NCI-H526 (cell line): ENCODE data around the gene PTPRF.
"Not testable (repeated sequence)": the region's sequence is repeated elsewhere in the genome, so short reads cannot be mapped to it uniquely, and the experiment has no call there.

Experiments used
- DNase-seq, 2 experiments: peaks; one replicate each; lab custom pipeline; 2025; lab: John Stamatoyannopoulos, UW

Gene PTPRF

DNA sequence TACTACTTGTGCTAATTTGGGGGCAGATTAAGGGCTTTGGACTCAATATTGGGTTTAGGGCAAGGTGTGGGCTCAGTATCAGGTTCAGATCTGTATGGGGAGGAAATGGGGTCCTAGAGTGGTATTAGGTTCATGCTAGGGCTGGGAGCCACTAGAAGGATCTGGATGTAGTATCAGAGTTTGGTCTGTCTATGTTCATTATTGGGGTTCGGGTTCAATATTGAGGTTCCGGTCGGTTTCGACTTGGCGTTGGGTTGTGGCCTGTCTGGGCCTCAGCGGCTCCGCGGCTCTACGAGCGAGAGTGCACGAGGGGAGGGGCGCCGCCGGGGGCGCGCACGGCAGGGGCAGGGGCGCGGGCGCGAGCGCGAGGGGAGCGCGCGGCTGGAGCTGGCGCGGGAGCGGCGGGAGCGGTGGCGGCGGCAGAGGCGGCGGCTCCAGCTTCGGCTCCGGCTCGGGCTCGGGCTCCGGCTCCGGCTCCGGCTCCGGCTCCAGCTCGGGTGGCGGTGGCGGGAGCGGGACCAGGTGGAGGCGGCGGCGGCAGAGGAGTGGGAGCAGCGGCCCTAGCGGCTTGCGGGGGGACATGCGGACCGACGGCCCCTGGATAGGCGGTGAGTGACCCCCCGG lies at the start of gene PTPRF:
PTPRF (plus strand) TSS at position 401 of the 624 bp plus-strand sequence. CDS start 14,193 bp downstream, outside the sequence.
- peak; percentile 41 to 94 for DNase-seq

GRCh38 chr1:43481491-43481890 lies 49.2 kb upstream of the PTPRF start:
- no peak for DNase-seq

GRCh38 chr1:43482215-43482614 lies 48.5 kb upstream of the PTPRF start:
- DNase-seq = no peak

DNA sequence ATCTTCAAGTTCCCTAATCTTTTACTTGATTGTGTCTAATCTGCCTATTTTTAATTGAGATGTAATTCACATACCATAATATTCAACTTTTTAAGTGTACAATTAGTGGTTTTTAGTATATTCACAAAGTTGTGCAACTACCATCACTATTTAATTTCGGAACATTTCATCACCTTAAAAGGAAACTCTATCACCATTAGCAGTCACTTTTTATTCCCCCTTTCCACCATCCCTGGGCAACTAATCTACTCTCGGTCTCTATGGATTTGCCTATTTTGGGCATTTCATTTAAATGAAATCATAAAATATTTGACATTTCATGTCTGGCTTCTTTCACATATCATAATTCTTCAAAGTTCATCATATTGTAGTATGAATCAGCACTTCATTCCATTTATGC lies 46.3 kb upstream of the PTPRF start:
- DNase-seq = no peak

DNA sequence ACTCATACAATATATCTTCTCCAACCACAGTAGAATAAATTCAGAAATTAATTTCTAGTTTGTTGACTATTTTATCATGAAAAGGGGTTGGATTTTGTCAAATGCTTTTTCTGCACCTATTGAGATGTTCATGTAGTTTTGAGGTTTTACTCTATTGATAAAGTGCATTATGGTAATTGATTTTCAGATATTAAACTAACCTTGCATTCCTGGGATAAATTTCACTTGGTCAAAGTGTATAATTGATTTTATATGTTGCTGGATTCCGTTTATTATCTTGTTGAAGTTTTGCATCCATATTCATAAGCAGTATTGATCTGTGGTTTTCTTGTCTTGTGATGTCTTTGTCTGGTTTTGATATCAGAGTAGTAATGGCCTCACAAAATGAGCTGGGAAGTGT lies 42.5 kb upstream of the PTPRF start:
- DNase-seq = no peak

- no peak for DNase-seq
Measured at GRCh38 chr1:43491061-43491460, 39.6 kb upstream of the PTPRF start.

GRCh38 chr1:43492826-43493225 lies 37.9 kb upstream of the PTPRF start:
- DNase-seq = no peak

DNA sequence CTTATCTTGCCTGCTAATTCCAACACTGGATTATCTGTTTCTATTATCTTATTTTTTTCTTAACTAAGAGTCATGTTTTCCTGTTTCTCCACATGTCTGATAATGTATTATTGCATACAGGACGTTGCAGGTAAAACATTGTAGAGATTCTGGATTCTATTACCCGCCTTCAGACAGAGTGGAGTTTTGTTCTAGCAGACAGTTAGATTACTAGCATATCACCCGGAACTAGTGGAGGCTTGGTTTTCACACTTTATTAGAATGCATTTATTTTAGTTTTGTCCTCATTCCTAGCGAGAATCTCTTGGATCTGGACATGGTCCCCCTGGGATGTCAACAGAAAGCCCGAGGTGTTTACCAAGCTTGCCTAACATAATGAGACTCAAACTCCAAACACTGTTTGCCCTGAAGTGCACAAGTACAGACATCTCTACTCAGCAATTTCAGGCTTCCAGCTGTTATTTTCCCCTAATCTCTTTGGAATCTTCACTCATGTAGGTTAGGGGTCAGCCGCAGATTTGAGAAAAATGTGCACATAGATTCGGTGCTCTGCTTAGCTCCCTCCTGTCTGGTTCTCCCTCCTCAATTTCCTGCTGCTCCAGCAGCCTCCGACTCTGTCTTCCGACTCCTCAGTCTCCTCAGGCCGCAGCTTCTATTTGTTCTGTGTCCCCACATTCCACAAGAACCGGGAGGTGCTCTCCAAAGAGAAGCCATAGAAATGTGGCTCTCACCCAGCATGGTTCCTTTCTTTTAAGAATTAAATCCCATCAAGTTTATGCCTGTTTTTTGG lies 36.8 kb upstream of the PTPRF start:
- DNase-seq = no peak

- no peak for DNase-seq
Measured at GRCh38 chr1:43495204-43495603, 35.5 kb upstream of the PTPRF start.

GRCh38 chr1:43499898-43500297 lies 30.8 kb upstream of the PTPRF start:
- no peak for DNase-seq

DNA sequence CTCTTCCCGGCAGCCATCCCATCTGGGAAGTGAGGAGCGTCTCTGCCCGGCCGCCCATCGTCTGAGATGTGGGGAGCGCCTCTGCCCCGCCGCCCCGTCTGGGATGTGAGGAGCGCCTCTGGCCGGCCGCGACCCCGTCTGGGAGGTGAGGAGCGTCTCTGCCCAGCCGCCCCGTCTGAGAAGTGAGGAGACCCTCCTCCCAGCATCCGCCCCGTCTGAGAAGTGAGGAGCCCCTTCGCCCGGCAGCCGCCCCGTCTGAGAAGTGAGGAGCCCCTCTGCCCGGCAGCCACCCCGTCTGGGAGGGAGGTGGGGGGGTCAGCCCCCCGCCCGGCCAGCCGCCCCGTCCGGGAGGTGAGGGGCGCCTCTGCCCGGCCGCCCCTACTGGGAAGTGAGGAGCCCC lies 28.9 kb upstream of the PTPRF start:
- DNase-seq = not testable (repeated sequence)

DNA sequence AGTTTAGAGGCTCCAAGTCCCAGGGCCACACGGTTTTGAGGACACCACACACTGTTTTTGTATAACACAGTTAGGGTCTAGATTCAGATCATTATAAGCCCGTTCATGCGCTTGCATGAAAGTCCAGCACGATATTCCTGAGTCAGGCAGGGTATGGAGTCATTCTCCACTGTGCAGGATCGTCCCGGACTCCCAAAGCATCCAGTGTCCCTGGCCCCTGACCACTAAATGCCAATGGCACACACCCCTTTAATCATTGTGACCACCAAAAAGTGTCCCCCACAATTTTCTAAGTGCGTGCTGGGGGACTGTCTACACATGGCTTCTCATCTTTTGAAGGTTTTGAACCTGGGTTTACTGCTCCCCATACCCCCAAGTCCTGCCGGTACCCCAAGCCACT lies 27.1 kb upstream of the PTPRF start:
- no peak for DNase-seq

GRCh38 chr1:43505077-43505780 lies 25.5 kb upstream of the PTPRF start:
- DNase-seq = no peak

GRCh38 chr1:43506233-43506632 lies 24.4 kb upstream of the PTPRF start:
- no peak for DNase-seq

DNA sequence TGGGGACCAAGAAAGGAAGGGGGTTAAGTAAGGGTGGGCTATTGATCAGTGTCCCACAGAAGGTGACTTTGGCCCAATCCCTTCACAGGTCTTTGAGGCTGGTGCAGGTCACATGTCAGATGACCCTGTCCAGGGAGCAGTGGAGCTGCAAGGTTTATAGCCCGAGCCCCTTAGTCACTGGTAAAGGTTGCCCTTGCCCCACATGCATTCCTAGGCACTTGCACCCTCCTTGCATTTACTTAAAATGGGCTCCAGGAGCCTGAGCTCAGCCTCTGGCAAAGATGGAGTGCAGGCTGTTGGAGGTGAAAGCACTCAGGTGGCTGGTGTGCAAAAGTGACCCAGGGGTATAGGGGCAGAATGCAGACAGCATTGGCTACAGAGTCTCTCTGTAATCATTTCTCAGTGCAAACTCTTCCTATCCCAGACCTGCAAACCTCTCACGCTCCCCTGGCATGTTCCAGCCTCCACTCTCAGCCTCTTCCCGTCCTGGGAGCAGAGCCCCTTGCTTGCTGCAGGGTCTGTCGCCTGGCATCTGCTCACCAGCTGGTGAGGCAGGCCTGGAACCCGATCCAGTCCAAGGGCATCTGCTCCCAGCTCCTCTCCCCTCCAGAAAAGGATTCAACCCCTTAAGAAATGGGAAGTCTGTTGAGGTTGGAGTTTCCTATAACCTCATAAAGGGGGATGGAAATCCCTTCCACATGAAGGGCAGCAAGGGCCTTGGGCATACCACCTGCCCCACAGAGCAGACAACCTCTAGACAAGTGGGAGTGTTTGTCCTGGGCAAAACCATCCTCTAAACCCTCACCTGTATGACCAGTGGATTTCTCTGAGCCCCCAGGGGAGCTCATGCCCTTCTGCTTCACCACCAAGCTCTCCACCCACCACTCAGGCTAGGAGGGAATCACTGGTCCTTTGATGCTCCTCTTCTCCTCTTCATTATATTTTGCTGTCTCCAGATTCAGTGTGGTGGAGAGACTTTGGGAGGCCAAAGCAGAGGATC lies 23.1 kb upstream of the PTPRF start:
- DNase-seq = no peak

GRCh38 chr1:43509007-43509739 lies 21.5 kb upstream of the PTPRF start:
- DNase-seq = no peak

DNA sequence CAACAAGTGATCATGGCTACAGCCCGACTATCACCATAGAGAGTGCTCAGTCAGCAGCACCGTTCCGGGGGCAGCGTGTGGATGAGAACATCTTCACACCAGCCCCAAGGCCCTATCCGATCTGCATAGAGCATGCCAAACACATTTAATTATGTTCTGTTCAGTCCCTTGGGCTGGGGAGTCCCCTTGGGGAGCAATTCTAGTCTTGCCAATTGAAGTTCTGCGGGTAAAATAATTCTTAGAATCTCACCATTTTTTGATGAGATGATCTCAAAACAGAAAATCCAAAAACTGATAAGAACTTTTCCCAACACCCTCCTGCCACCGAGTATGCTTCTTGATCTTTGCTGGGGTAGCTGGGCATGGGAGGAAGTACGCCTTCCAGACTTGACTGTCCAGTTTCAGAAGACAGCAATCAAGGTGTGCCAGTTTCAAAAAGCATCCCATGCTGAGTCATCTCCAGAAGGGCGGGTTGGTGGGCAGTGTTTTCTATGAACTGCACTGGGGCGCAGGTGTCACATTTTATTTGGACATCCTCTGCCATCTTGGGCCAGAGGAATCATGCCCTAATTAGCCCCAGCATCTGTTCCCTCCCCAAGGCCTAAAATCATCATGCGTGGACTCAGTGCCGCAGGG lies 20.8 kb upstream of the PTPRF start:
- no peak for DNase-seq

DNA sequence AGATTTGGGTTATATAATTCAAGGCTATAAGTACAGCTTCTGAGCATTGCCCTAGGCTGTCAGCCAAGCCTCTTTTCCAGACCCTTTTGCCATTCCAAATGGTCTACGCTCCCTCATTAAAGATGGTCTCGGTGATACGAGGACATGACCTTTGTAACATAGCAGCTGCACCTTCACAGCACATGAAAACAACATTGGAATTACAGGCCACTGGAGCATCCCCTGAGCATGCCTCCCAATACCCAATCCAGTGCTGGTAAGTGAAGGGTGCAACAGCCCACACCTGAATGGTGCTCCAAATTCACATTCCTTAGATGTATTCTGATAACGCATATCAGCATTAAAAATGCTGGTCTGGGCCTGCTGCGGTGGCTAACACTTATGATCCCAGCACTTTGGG lies 20.1 kb upstream of the PTPRF start:
- no peak for DNase-seq

GRCh38 chr1:43511394-43511793 lies 19.3 kb upstream of the PTPRF start:
- no peak for DNase-seq

GRCh38 chr1:43512133-43512532 lies 18.6 kb upstream of the PTPRF start:
- DNase-seq = no peak

- no peak for DNase-seq
Measured at GRCh38 chr1:43512681-43513080, 18.0 kb upstream of the PTPRF start.
